Measurements from ENCODE around the gene CCNE1. TPM values are rescaled to one million over a fixed set of nuclear protein-coding genes. Genes with fewer than 3 reads are reported as not detected.

CCNE1 gene
- total RNA-seq, 1 experiment from 2014 or later = 36.0 TPM

- no peak for TF ChIP-seq ZBTB43 (CRISPR knock-in tag; IDR thresholded peaks at IDR 0.05)
- TF ChIP-seq E2F5 (CRISPR knock-in tag; IDR thresholded peaks at IDR 0.05) = no peak
- no peak for TF ChIP-seq NR3C1 (CRISPR knock-in tag; conservative IDR thresholded peaks at IDR 0.05; ENCODE audit: low read depth)
- TF ChIP-seq HMGA2 (CRISPR knock-in tag; IDR thresholded peaks at IDR 0.05) = no peak
Observed at GRCh38 chr19:29766100-29766499, 45.7 kb upstream of the CCNE1 start (continued).

- Mint-ChIP-seq H3K4me3 (no peak overlapping the region), H3K4me1 (peaks cover 6% of the 10 kb centered on the region), H3K36me3 (no peaks in the 10 kb centered on the region), H3K27me3 (ENCODE audit: low read depth) (no peaks in the 10 kb centered on the region; the same call in 1 of the 2 replicates), H3K27ac (no peak overlapping the region), H3K9me3 (no peaks in the 10 kb centered on the region)
- ATAC-seq (no peak), DNase-seq (ENCODE audit: low spot score) (no peak)
- ChIA-PET POLR2A (no interaction called here), CTCF (interaction anchor here (0.6 to 6.2 kb wide), 2 partner anchors 7 to 105 kb away, joined by 3 to 70 read pairs; no protein-coding TSS in a partner anchor)
- TF ChIP-seq CREB1 (CRISPR knock-in tag; IDR thresholded peaks at IDR 0.05) (no peak), TP53 (CRISPR knock-in tag; IDR thresholded peaks at IDR 0.05) (no peak), AFF4 (CRISPR knock-in tag; IDR thresholded peaks at IDR 0.05; ENCODE audit: borderline replicate concordance) (no peak), ESRRA (CRISPR knock-in tag; IDR thresholded peaks at IDR 0.05; ENCODE audit: borderline replicate concordance) (no peak), E2F4 (CRISPR knock-in tag; IDR thresholded peaks at IDR 0.05; ENCODE audit: borderline replicate concordance, low read depth) (no peak)
Observed at GRCh38 chr19:29767039-29767735, 44.6 kb upstream of the CCNE1 start.

GRCh38 chr19:29768166-29768565 is 43.6 kb upstream of the CCNE1 start:
- no peak overlapping the region for H3K27ac Mint-ChIP-seq
- no peaks in the 10 kb centered on the region; the same call in 1 of the 2 replicates for H3K27me3 Mint-ChIP-seq (ENCODE audit: low read depth)
- H3K4me3 Mint-ChIP-seq = no peak overlapping the region
- CTCF ChIA-PET = interaction anchor here (1.5 to 6.2 kb wide), 4 partner anchors 8 to 105 kb away, joined by 3 to 70 read pairs (median 6); no protein-coding TSS in a partner anchor
- POLR2A ChIA-PET = no interaction called here
- H3K4me1 Mint-ChIP-seq = peaks cover 6% of the 10 kb centered on the region
- no peaks in the 10 kb centered on the region for H3K9me3 Mint-ChIP-seq
- ATAC-seq = no peak
- H3K36me3 Mint-ChIP-seq = no peaks in the 10 kb centered on the region
- no peak for DNase-seq (ENCODE audit: low spot score)
- no peak for TF ChIP-seq ZBTB43 (CRISPR knock-in tag; IDR thresholded peaks at IDR 0.05)
- TF ChIP-seq IRF1 (CRISPR knock-in tag; IDR thresholded peaks at IDR 0.05) = no peak
- no peak for TF ChIP-seq CDX4 (CRISPR knock-in tag; IDR thresholded peaks at IDR 0.05; ENCODE audit: borderline replicate concordance)
- TF ChIP-seq MAX (CRISPR knock-in tag; IDR thresholded peaks at IDR 0.05) = no peak
- TF ChIP-seq ZMAT4 (CRISPR knock-in tag; IDR thresholded peaks at IDR 0.05) = no peak
- TF ChIP-seq E2F1 (CRISPR knock-in tag; IDR thresholded peaks at IDR 0.05) = no peak
- no peak for TF ChIP-seq ZNF416 (CRISPR knock-in tag; IDR thresholded peaks at IDR 0.05)
- TF ChIP-seq FOXJ3 (CRISPR knock-in tag; IDR thresholded peaks at IDR 0.05; ENCODE audit: borderline replicate concordance) = no peak
- no peak for TF ChIP-seq HMGA2 (CRISPR knock-in tag; IDR thresholded peaks at IDR 0.05)
